ENCODE results near the gene C16orf92. TPM values are rescaled to one million over a fixed set of nuclear protein-coding genes. Genes with fewer than 3 reads are reported as not detected.
A peak's percentile ranks its signal among the peaks of the same experiment; 100 is the strongest.

The C16orf92 gene
- total and polyA plus RNA-seq, 2 of the 8 experiments (the other 6 are each of a cell fraction or from before 2014, with no cell fraction given) = not detected

DNA sequence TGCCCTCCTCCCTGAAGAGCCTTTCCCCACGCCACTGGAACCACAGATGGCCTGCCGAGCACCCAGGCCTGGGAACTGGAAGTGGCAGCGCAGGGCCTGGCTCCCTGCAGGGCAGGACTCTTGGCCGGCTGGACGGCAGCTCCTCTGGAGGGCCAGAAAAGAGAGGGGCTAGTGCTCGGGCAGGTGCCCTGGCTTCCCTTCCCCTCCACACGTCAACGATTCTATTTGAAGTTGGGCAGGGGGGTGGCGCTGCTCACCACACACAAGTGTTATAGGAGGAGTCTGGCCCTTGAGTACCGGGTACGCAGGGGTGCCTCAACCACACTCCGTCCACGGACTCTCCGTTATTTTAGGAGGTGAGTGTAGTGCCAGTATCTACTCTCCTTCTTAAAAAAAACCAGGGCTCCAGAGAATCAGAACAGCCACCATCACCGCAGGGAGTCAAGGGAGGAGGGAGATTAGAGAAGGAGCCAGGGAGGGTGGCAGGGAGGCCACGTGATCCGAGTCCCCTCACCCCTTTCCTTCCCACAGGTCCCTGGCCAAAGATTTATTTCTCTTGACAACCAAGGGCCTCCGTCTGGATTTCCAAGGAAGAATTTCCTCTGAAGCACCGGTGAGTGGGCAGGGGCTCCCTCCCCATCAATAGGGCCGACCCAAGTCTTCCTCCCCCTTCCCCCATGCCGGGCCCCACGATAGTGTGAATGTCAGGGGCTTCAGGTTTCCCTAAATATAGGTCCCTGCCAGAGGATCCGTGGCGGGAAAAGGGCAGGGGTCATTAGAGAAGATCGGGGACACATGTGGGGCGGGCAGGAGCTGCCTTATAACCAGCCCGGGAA, 41.1 kb downstream of the C16orf92 start:
- ChIA-PET CTCF (ENCODE audit: partially characterized antibody) (interaction anchor here (0.6 to 7.3 kb wide), 7 partner anchors 9 to 943 kb away, joined by 3 to 51 read pairs (median 3); partner anchors contain the start of gene TBX6), POLR2A (ENCODE audit: partially characterized antibody) (interaction anchor here (1.2 to 21.2 kb wide), 6 partner anchors 9 to 291 kb away, joined by 3 to 353 read pairs (median 48); partner anchors contain the start of genes CD2BP2, PPP4C, TAOK2 and TBX6)
- Histone ChIP-seq H4K8ac (ENCODE audit: extremely low read depth, insufficient read depth, low read length) (no peak overlapping the region; the same call in 1 of the 2 replicates), H3K4ac (replicated peaks; ENCODE audit: insufficient read length, low read depth, low read length) (peak overlapping the region; percentile 21), H2BK20ac (ENCODE audit: low read length) (no peak overlapping the region; the same call in 1 of the 2 replicates), H2BK15ac (ENCODE audit: low read length) (peak overlapping the region; percentile 53), H2BK5ac (ENCODE audit: low read depth, low read length) (peak overlapping the region; percentile 100), H3K9ac (replicated peaks in 1 of 4; ENCODE audit: extremely low read depth in 1 of 4, low read depth in 3 of 4, low read length in 3 of 4) (peak overlapping the region in 3 of 4 experiments; percentile 14 to 73 (median 20); a peak in 4 of 7 replicates), H3K9me3 (ENCODE audit: insufficient read depth in 2 of 2, low read depth in 1 of 2, low read length in 1 of 2) (no peaks in the 10 kb centered on the region), H2AK5ac (ENCODE audit: low read depth, low read length) (no peak overlapping the region), H3K79me1 (ENCODE audit: low read depth, low read length) (0 out of 2 replicates have a peak, but pooled peaks cover 9% of the 10 kb centered on the region), H2BK12ac (ENCODE audit: low read depth, low read length) (0 out of 2 replicates have a peak overlapping the region, but pooled peaks have one; percentile 39), H3K14ac (ENCODE audit: insufficient read length) (no peak overlapping the region), H3K4me2 (ENCODE audit: insufficient read depth in 1 of 2, low read depth in 2 of 2, low read length in 2 of 2) (peak overlapping the region; percentile 73 to 81), H2AFZ (ENCODE audit: low read length) (no peak overlapping the region), H3K4me3 (ENCODE audit: extremely low read depth in 1 of 4, insufficient read depth in 2 of 4, low read depth in 3 of 4, low read length in 4 of 4) (peak overlapping the region; percentile 71 to 92 (median 88)), H3K23ac (ENCODE audit: insufficient read length) (no peak overlapping the region), H3K18ac (ENCODE audit: extremely low read depth, low read length) (peak overlapping the region; percentile 100; the same call in 1 of the 2 replicates), H3K4me1 (replicated peaks in 1 of 4; ENCODE audit: control insufficient read depth in 3 of 4, insufficient read depth in 4 of 4, low read length in 3 of 4) (peaks cover 6 to 27% (median 15%) of the 10 kb centered on the region in 4 experiments), H3K36me3 (ENCODE audit: control insufficient read depth in 2 of 4, insufficient read depth in 4 of 4, low read length in 3 of 4) (peaks cover 5 to 21% (median 20%) of the 10 kb centered on the region in 4 experiments; a peak in 7 of 8 replicates), H3K23me2 (ENCODE audit: low read depth, low read length) (peaks cover 18% of the 10 kb centered on the region), H3K56ac (replicated peaks; ENCODE audit: insufficient read length, low read depth, low read length) (peak overlapping the region; percentile 70), H4K91ac (replicated peaks; ENCODE audit: insufficient read length, low read length) (peak overlapping the region; percentile 83), H4K20me1 (replicated peaks in 1 of 2; ENCODE audit: control insufficient read depth in 1 of 2, insufficient read depth in 2 of 2, low read length in 2 of 2) (peaks cover 4 to 27% of the 10 kb centered on the region in 2 experiments), H4K5ac (ENCODE audit: insufficient read length, low read depth, low read length) (peak overlapping the region; percentile 100), H3K27me3 (replicated peaks in 1 of 4; ENCODE audit: control insufficient read depth in 3 of 4, extremely low read depth in 1 of 4, insufficient read depth in 3 of 4, low read length in 3 of 4) (no peaks in the 10 kb centered on the region), H3K27ac (ENCODE audit: low read depth, low read length) (no peak overlapping the region), H2BK120ac (replicated peaks; ENCODE audit: low read depth, low read length) (no peak overlapping the region), H3K79me2 (ENCODE audit: control insufficient read depth in 1 of 2, insufficient read depth in 2 of 2, low read length in 2 of 2) (peaks cover 15 to 30% of the 10 kb centered on the region in 2 experiments)
- FAIRE-seq (no peak), DNase-seq (ENCODE audit: low read depth in 1 of 2, low spot score in 2 of 2) (peak in 1 of 2 experiments; percentile 77)
- WGBS, 2 experiments (ENCODE audit: extremely low coverage in 1 of 2, insufficient coverage in 1 of 2, insufficient read length in 1 of 2, insufficient replicate concordance in 2 of 2, low coverage in 1 of 2, low lambda C conversion rate in 2 of 2, missing lambda C conversion rate in 1 of 2) = 2% methylated on average over 26 of the region's 27 CpGs; no CpG with 5 or more reads in 1 of the 2 experiments
- TF ChIP-seq SIN3A (conservative IDR thresholded peaks at IDR 0.05 in 1 of 2, IDR thresholded peaks at IDR 0.05 in 1 of 2; ENCODE audit: low read depth in 1 of 2, low read length in 2 of 2) (0 out of 4 replicates have a peak, but pooled peaks of 1 of the 2 experiments have one; percentile 39), ATF3 (IDR thresholded peaks at IDR 0.05; ENCODE audit: insufficient read depth, low read depth, low read length) (0 out of 2 replicates have a peak, but pooled peaks have one; percentile 32), HDAC2 (IDR thresholded peaks at IDR 0.05; ENCODE audit: borderline replicate concordance in 1 of 2, low read depth in 2 of 2, low read length in 2 of 2) (0 out of 4 replicates have a peak, but pooled peaks of 1 of the 2 experiments have one; percentile 32), SAP30 (IDR thresholded peaks at IDR 0.05; ENCODE audit: insufficient read depth, insufficient replicate concordance, low read length) (peak; percentile 73), NANOG (IDR thresholded peaks at IDR 0.05; ENCODE audit: insufficient read depth, low read depth, low read length, poor library complexity, severe bottlenecking) (no peak), HDAC6 (IDR thresholded peaks at IDR 0.05; ENCODE audit: low read depth, low read length) (no peak)
- TF ChIP-seq, protein P1, sequence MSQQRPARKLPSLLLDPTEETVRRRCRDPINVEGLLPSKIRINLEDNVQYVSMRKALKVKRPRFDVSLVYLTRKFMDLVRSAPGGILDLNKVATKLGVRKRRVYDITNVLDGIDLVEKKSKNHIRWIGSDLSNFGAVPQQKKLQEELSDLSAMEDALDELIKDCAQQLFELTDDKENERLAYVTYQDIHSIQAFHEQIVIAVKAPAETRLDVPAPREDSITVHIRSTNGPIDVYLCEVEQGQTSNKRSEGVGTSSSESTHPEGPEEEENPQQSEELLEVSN (IDR thresholded peaks at IDR 0.05) = 0 out of 2 replicates have a peak, but pooled peaks have one; percentile 18

Data from H1 (cell line).